HG03139 (cell line): ENCODE data around the gene RFTN1.

Source experiments
- ATAC-seq: cut with Tn5 transposase; IDR thresholded peaks from one replicate; pipeline ENCODE4 v1.9.1; 2021; ENCODE audit not compliant: unreplicated experiment

The RFTN1 gene

DNA sequence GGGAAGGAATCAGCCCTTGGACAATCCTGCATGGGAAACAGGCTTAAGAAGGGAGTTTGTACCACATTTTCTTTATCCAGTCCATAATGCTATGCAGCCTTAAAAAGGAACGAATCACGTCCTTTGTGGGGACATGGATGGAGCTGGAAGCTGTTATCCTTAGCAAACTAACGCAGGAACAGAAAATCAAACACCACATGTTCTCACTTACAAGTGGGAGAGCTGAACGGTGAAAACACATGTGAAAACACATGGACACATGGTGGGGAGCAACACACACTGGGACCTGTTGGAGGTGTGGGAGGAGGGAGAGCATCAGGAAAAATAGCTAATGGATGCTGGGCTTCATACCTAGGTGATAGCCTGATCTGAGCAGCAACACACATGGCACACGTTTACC, 178.2 kb downstream of the RFTN1 start:
- ATAC-seq, result no peak

- ATAC-seq, result no peak
These were observed 178.6 kb downstream of the RFTN1 start for GRCh38 chr3:16334909-16335308.

DNA sequence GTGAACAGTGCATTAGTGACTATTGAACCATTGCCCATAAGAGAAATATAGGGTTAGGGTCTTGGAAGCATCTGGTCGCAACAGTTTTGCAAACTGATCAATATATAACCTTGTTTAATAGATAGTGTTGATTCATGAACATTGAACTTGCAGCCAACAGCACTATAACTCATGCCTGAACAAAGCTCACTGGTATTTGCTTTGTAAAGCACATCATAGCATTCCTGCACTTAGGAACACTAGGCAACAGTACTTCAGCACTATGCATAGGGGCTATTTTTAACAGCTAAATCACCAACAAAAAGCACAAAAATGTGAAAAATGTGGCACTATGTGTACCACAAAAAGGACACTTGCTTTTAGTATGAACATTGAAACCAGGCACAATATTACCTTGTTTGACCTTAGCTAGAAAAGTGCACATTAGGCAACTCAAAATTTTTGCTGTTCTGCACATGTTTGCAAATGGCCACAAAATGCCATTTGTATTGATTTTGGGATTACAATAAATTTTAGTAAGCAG, 180.5 kb downstream of the RFTN1 start:
- no peak for ATAC-seq

DNA sequence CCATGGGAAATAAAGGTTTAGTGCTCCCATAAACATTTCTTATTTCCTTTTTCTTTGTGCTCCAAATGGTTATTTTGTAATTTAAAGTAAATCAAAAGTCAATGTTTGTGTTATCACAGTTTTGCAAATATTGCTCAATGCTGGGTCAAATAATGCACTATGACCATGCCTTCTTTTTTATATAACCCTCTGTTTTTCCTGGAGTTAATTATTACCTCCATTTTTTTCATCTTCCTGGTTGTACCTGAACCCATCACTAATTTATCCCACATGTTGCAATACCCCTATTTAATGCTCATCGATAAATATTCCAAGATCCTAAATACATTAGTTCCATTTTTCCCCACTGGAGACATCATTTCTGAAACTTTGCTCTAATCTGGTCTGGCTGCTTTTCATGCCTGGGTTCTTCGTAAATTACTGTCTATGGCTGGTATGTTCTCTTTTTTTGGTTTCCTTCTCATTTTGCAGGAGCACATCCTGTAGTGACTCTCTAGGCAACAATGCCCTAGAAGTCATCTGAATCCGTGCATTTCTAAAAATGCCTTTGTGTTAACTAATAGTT, 182.1 kb downstream of the RFTN1 start:
- no peak for ATAC-seq

DNA sequence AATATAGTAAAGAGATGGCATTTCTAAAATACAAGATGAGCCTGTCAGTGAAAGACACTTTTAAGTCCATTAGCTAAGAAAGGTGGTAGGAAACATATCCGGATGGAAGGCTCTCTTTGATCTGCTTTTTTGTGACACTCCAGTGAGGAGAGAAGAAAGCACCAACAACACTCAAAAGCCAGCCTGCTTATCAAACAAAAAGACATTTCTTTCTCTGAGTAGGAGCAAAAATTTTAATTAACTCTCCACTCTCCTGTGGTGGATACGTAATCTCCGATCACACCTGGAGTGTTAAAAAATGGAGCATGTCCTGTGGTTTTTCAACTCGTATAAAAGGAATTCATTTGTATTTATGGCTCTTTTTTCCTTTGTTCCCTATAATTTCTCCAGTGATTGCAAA, 183.1 kb downstream of the RFTN1 start:
- no peak for ATAC-seq

GRCh38 chr3:16329826-16330129, 183.7 kb downstream of the RFTN1 start:
- no peak for ATAC-seq

DNA sequence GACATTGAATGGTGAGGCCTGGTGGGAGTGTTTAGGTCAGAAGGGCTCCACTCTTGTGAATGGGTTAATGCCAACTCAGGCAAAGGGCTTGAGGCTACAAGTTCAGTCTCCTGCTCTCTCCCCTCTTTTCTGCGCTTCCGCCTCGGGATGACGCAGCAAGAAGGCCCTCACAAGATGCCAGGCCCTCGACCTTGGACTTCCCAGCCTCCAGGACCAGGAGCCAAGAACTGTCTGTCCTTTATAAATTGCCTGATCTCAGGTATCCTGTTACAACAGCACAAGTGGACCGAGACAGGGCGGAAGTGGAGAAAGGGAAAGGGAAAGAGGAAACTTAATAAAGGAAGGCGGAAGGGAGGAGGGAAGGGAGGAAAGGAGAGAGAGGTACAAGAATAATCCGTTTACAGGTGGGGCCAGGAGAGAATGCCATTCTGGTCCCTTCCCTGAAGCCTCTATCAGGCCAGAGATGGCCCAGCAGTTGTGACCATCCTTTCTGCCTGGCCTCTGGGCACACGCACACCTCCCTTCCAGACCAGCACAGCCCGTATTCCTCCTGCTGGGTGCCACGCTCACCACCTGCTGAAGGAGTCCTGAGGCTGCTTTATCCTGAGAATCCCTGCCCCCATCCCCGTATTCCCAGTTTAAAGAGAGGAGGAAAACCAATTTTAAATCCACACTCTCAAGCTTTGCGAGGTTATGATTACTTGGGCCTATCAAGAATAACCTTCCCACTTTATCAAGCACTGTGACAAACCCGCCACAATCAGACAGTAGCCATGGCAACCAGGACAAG, 184.3 kb downstream of the RFTN1 start:
- ATAC-seq, result no peak

DNA sequence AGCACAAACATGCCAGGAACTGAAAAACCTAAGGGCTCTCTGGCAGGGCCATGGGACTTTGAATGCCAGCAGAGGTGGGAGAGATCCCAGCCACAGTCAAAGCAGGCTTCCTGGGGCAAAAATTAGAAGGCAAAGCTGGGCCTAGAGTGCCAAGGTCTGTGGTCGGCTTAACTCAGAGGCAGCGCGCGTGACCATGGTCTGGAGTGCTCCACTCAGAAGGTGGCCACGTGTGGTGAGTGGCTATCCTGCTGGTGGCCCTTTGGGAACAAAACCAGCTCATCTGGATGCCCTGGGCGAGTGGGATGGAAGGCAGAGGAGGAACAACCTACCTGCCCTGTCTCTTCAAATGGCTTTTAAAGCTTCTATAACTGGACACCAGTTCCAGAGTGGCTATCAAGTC, 185.4 kb downstream of the RFTN1 start:
- no peak for ATAC-seq

DNA sequence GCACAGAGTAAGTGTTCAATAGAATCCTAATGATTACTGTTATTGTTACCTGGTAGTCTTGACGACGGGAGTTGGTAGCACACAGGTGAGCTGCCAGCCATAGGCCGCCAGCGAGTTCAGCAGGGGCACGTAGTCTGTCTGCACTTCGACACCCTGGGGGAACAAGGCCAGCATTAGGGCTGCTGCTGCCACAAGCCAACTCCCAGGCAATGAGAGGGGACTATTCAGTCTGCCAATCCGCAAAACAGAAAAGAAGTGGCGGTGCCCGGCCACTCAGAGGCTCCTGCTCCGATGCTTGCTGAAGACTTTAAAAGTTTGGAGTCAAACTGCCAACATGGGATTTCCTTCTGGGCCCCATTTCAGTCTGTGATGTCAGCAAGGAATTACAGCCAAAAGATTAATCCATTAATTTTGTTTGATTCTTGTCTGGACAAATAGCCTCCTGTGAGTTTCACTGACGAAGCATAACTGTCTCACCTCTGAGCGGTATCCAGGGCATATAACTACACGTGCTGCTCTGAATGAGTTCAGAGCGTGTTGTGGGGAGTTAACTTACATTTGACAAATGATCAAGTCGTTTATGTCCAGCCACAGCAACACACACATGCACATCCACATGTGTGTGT, 186.7 kb downstream of the RFTN1 start:
- ATAC-seq, result no peak

- ATAC-seq, result no peak
These were observed 187.6 kb downstream of the RFTN1 start for GRCh38 chr3:16325850-16326249.

DNA sequence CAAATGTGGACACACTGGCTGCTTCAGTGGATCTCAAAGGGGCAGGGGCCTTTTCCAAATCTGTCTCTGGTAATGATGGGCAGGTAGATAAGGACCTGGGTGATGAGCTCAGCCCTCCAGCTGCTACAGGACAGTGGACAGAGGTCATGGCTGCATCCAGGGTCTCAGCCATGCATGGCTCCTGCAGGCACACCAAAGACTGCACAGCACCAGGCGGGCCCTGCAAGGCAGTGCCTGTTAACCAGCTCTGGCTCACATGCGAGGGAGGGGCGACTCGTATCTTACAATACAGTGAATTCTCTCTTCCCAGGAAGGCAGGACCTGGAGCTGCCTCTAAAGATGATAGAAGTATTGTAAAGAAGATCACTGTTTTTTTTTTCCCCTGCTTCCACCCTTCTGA, 189.8 kb downstream of the RFTN1 start:
- no peak for ATAC-seq

DNA sequence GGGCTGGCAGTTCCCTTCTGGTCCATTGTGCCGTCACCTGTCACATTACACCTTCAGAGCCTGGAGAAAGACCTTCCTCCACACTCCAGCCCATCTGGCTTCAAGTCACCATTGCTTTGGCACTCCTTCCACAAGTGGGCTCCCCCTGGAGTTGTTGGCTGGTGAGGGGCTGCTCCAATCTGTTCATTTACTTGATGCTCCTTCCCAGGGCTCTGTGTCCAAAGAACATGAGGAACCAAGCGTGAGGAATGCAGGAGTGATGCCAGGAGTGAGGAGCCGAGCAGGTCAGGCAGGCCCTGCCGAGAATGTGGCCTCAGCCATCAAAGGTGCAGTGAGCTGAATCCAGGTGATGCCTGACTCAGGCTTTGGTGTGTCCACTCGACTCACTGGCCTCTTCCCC, 191.3 kb downstream of the RFTN1 start:
- no peak for ATAC-seq

DNA sequence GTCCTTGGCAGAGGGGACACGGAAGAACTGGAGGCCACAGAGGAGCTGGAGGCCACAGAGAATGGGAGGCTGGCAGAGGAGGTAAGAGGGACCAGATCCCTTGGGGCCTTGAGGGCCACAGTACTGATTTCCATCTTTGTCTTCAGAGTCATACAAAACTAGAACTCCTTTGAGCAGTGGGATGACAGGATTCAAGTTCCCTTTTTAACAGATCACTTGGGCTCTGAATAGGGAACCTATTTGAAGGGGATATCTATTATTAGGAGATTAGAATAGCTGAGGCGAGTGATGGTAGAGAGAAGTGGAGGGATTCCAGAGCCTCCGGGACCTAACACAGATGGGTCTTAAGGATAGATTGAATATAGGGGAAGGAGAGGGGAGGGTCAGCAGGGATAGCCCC, 192.8 kb downstream of the RFTN1 start:
- ATAC-seq, result no peak

- no peak for ATAC-seq
These were observed 193.8 kb downstream of the RFTN1 start for GRCh38 chr3:16319723-16320122.

DNA sequence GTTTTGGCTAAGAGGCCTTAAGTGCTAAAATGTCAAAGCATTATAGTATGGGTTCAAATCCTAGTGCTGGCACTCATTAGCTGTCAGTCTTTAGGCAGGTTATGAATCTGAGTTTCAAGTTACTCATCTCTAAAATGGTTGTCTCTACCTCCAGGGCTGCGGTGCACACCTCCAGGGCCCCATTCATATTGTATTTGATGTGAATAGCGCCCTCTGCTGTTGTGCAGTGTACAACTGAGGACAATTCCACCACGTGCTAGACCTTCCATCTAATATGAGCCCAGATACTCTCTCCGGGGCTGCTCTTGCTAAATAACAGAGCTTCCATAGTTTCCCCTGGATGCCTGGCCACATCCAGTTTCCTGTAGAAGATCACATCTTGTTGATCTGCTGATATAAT, 194.2 kb downstream of the RFTN1 start:
- ATAC-seq, result no peak

DNA sequence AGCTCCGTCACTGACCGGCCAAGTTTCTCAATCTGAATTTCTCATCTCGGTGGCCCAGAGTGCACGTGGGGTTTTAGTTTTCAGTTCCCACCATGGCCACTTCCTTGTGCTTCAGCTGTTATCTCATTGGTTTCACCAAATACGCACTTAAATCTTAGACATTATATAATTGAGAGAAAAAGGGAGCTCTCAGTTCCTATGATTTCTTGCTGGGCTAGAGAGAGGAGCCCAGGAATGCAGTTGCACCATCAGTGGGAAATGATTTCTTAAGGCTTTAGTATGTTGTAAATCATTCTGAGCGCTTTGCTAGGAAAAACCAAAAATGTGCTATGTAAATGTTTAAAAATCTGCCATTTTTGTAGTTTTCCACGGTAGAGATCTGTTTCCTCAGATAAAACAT, 195.3 kb downstream of the RFTN1 start:
- ATAC-seq, result no peak

DNA sequence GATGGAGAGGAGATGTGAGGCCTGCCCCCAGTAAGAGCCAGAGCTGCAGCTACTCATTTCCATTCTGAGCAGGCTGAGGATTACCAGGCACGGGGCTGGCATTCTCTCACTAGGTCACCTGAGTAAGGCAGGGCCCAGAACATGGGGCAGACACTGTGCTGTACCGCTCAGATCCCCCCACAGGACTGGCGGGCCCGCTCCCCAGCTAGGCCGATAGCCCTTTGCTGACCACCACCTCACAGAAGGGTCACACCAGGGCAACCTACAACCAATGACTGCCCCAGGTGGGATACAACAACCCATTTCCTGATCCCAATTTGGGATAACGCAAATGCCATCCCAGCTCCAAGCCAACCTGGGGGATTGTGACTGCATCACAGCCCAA, 195.9 kb downstream of the RFTN1 start:
- no peak for ATAC-seq

GRCh38 chr3:16316847-16317560, 196.5 kb downstream of the RFTN1 start:
- ATAC-seq, result no peak

- ATAC-seq, result no peak
These were observed 197.1 kb downstream of the RFTN1 start for GRCh38 chr3:16316396-16316795.

DNA sequence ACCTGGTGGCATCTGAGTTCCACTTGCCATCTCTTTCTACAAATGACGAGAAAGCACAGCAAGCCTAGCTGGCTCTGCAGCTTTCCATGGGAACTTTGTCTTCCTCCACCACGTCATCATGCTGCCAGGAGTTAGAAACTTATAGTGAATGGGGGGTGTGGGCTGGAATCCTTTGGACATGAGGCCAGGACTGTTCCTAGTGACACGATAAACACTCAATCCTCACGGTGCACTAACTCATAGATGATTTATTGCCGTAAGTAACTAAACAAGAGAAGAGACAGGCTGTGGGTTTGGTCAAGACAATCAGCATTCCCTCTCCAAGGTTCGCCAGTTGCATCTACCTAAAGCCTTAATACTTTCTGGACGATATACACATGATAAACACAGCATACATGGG, 197.9 kb downstream of the RFTN1 start:
- no peak for ATAC-seq

DNA sequence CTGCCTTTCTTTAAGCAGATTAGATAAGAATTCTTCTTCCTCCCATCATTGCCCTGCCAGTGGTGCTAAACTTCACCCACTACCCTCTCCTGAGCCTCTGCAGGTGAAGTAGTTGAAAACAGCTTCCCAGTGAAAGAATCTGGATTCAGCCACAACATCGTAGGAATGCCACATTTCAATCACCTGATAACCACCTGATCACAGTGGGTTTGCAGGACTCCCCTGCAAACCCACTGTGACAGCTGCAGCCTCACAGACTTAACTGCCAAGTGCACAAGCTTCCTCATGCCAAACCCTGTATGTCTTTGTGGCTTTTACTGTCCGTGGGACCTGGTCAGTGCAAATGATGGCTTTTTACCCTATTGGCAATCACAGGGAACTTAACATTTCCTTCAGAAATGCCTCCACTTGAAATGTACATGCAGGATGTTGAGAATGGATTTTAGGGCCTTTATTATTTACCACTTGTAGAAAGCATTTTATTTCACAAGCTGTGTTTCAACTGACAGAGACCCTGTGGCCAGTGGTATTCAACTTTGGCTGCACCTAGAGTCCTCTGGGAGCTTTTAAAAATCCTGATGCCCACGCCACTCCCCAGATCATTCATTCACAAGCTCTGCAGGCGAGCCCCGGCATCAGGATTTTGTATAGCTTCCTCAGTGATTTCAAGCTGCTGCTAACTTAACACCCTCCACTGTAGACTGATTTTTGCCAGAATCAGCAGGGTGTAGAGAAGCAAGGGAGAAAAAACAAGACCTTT, 199.4 kb downstream of the RFTN1 start:
- ATAC-seq, result no peak
